ENCODE measurements around the gene FNDC3A. TPM values are rescaled to one million over a fixed set of nuclear protein-coding genes. Genes with fewer than 3 reads are reported as not detected.

The FNDC3A gene
- total RNA-seq, 1 experiment from 2014 or later, result 34.3 TPM

- Histone ChIP-seq H3K9me3 (ENCODE audit: insufficient read depth, low read depth) (no peaks in the 10 kb centered on the region; the same call in 1 of the 2 replicates), H3K4me3 (no peak overlapping the region), H3K27ac (no peak overlapping the region), H3K36me3 (ENCODE audit: low read depth) (no peaks in the 10 kb centered on the region), H3K27me3 (ENCODE audit: insufficient read depth, low read depth) (no peaks in the 10 kb centered on the region), H3K9me2 (ENCODE audit: insufficient read depth) (no peaks in the 10 kb centered on the region), H3K4me2 (no peak overlapping the region), H3K79me2 (ENCODE audit: low read depth) (no peaks in the 10 kb centered on the region), H3K4me1 (replicated peaks; ENCODE audit: insufficient read depth) (peaks cover 13% of the 10 kb centered on the region; the same call in 1 of the 2 replicates), H2AFZ (no peak overlapping the region), H3F3A (ENCODE audit: insufficient read depth, low read depth) (no peaks in the 10 kb centered on the region), H4K20me1 (ENCODE audit: insufficient read depth) (no peaks in the 10 kb centered on the region)
- DNase-seq, result peak in 1 of 2 experiments; percentile 48
- TF ChIP-seq EZH2 (IDR thresholded peaks at IDR 0.05; ENCODE audit: low read depth), result no peak
- TF ChIP-seq, protein P1, sequence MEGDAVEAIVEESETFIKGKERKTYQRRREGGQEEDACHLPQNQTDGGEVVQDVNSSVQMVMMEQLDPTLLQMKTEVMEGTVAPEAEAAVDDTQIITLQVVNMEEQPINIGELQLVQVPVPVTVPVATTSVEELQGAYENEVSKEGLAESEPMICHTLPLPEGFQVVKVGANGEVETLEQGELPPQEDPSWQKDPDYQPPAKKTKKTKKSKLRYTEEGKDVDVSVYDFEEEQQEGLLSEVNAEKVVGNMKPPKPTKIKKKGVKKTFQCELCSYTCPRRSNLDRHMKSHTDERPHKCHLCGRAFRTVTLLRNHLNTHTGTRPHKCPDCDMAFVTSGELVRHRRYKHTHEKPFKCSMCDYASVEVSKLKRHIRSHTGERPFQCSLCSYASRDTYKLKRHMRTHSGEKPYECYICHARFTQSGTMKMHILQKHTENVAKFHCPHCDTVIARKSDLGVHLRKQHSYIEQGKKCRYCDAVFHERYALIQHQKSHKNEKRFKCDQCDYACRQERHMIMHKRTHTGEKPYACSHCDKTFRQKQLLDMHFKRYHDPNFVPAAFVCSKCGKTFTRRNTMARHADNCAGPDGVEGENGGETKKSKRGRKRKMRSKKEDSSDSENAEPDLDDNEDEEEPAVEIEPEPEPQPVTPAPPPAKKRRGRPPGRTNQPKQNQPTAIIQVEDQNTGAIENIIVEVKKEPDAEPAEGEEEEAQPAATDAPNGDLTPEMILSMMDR (conservative IDR thresholded peaks at IDR 0.05), result no peak
- POLR2A ChIA-PET (ENCODE audit: unreplicated experiment), result no interaction called here
- CTCF ChIA-PET, result no interaction called here
- no TSS peak for BruUV-seq (replicated peaks)
- intact Hi-C loops (cut with micrococcal nuclease; ENCODE audit: unreplicated experiment), result no loop called here
Measured at GRCh38 chr13:49086722-49087121, 111.0 kb downstream of the FNDC3A start.

DNA sequence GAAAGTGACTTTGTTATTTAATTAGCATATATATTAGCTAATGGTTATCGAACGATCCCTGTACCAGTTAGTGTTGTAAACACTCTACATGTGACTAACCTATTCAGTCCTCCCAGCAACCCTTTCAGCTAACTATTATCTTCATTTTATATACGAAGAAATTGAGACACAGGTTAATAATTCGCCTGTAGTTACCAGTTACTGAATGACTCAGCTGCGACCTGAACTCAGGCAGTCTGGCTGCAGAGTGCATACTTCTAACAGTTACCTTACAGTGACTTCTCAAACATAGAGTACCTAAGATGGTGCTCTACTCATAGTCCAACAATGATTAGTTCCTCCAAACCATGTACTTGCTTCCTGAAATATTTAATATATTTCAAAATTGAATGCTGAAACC is 117.7 kb downstream of the FNDC3A start:
- Histone ChIP-seq H3K79me2 (ENCODE audit: low read depth) (no peaks in the 10 kb centered on the region), H3K4me2 (no peak overlapping the region), H3K4me1 (replicated peaks; ENCODE audit: insufficient read depth) (peaks cover 20% of the 10 kb centered on the region), H3K4me3 (no peak overlapping the region), H3K36me3 (ENCODE audit: low read depth) (no peaks in the 10 kb centered on the region), H2AFZ (no peak overlapping the region), H4K20me1 (ENCODE audit: insufficient read depth) (no peaks in the 10 kb centered on the region), H3K9me2 (ENCODE audit: insufficient read depth) (no peaks in the 10 kb centered on the region), H3K27me3 (ENCODE audit: insufficient read depth, low read depth) (no peaks in the 10 kb centered on the region), H3F3A (ENCODE audit: insufficient read depth, low read depth) (peaks cover 9% of the 10 kb centered on the region), H3K27ac (no peak overlapping the region), H3K9me3 (ENCODE audit: insufficient read depth, low read depth) (no peaks in the 10 kb centered on the region)
- TF ChIP-seq EZH2 (IDR thresholded peaks at IDR 0.05; ENCODE audit: low read depth), result no peak
- TF ChIP-seq, protein P1 (conservative IDR thresholded peaks at IDR 0.05), result no peak
- no peak for DNase-seq
- intact Hi-C loops (cut with micrococcal nuclease; ENCODE audit: unreplicated experiment), result no loop called here
- no TSS peak for BruUV-seq (replicated peaks)
- CTCF ChIA-PET, result no interaction called here
- POLR2A ChIA-PET (ENCODE audit: unreplicated experiment), result no interaction called here

GRCh38 chr13:49097374-49097773 is 121.7 kb downstream of the FNDC3A start:
- TF ChIP-seq, protein P1 (conservative IDR thresholded peaks at IDR 0.05), result no peak
- TF ChIP-seq EZH2 (IDR thresholded peaks at IDR 0.05; ENCODE audit: low read depth), result no peak
- Histone ChIP-seq H3K9me3 (ENCODE audit: insufficient read depth, low read depth) (no peaks in the 10 kb centered on the region), H3K9me2 (ENCODE audit: insufficient read depth) (no peaks in the 10 kb centered on the region), H3K27ac (peak overlapping the region; percentile 68), H3K4me2 (peak overlapping the region; percentile 50), H3K4me3 (no peak overlapping the region), H2AFZ (no peak overlapping the region), H3K36me3 (ENCODE audit: low read depth) (no peaks in the 10 kb centered on the region), H3K4me1 (replicated peaks; ENCODE audit: insufficient read depth) (peaks cover 34% of the 10 kb centered on the region), H3F3A (ENCODE audit: insufficient read depth, low read depth) (peaks cover 18% of the 10 kb centered on the region), H3K27me3 (ENCODE audit: insufficient read depth, low read depth) (no peaks in the 10 kb centered on the region), H3K79me2 (ENCODE audit: low read depth) (no peaks in the 10 kb centered on the region), H4K20me1 (ENCODE audit: insufficient read depth) (no peaks in the 10 kb centered on the region)
- DNase-seq, result peak in 1 of 2 experiments; percentile 41
- ChIA-PET POLR2A (ENCODE audit: unreplicated experiment) (no interaction called here), CTCF (no interaction called here)
- intact Hi-C loops (cut with micrococcal nuclease; ENCODE audit: unreplicated experiment), result no loop called here
- BruUV-seq (replicated peaks), result TSS peak; percentile 87

Measured in PC-9 (cell line).